HG02798 (cell line): ENCODE data around the gene ELL.
"Not testable (repeated sequence)": the region's sequence is repeated elsewhere in the genome, so short reads cannot be mapped to it uniquely, and the experiment has no call there.

Source experiments
- ATAC-seq: cut with Tn5 transposase; IDR thresholded peaks from one replicate; pipeline ENCODE4 v1.9.1; 2021; ENCODE audit warnings: mild to moderate bottlenecking; ENCODE audit not compliant: unreplicated experiment, poor library complexity

ELL gene

DNA sequence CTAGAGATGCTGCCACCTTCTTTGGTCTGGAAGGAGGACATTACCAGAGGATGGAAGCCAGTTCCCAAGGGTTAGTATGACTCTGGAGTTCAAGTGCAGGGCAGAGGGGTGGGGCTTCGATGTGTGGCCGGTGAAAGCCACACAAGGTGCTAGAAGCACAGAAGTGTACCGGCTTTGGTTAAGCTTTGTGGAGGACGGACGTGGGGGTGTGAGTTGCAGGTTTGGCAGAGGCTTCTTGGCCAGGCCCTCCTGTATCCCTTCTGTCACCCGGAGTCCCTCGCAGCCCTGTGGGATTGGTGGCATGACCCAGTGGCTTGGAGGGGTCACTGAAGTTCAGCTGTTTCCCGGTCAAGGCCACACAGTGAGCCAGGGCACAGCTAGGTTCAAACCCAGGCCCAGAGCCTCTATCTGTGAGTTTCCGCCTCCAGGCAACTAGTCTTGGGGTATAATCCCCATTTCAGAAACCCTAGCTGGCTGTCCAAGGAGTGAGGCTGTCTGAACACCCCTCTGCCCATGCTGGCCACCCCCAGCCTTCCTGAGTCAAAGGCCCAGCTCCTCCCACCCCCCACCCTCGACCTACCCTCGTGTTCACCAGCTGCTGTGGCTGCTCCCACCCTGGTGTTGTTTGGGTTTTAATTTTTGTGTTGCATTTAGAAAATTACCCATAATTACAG is 107.2 kb downstream of the ELL start:
- no peak for ATAC-seq

DNA sequence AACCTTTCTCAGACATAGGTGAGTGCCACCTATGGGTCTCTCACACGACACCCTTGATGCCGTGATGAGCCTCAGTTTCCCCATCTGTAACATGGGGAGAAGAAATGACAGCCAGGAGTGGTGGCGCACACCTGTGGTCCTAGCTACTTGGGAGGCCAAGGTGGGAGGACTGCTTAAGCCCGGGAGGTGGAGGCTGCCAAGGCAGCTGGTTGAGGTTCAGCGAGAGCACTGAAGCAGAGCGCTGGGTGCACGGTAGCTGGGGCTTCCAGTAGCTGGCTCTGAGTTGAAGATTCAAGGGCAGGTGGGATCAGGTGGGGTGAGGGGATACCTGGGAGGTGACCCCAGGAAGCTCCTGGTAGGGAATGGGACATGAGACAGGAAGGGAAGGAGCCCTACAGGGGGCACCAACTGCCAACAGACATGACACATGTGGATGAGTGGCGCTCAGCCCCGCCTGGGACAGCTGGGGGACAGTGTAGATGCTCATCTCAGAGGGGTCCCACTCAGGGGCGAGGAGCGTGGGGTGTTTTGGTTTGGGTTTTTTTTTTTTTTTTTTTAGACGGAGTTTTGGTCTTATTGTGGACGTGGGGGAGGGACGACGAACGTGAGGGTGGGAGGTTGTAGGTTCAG is 109.1 kb downstream of the ELL start:
- no peak for ATAC-seq

DNA sequence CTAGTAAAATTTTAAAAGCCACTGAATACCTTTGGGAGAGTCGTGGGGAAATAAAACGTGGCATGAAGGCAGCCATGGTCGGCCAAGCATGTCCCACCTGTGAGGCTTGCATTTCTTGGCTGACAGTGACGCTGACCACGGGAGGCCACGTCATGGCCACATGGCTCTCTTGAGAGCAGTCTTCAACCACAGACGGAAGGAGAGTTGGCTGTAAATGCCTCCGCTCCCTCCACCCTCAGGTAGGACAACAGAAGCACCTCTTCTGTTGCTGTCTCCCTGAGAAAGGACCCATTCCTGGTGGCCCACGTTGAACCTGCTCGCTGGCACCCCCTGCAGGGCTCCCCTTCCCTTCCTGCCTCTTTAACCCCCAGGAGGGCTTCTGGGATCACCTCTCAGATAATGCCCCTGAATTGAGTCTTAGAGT is 113.8 kb downstream of the ELL start:
- ATAC-seq = no peak

DNA sequence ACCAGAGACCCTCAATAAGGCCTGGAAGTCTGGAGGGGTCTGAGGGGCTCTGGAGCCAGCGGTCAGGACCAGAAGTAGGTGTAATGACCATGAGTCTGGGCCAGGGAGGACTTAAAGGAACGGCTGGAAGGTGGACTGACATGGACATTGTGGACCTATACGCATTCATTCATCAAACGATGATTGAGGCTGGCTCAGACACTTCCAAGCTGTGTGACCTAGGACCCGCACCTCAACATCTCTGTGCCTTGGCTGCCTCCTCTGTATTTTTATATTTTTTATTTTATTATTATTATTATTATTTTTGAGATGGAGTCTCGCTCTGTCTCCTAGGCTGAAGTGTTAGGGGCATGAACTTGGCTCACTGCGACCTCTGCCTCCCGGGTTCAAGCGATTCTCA is 115.1 kb downstream of the ELL start:
- no peak for ATAC-seq

- not testable (repeated sequence) for ATAC-seq
Observed at GRCh38 chr19:18405754-18406153, 116.1 kb downstream of the ELL start.

DNA sequence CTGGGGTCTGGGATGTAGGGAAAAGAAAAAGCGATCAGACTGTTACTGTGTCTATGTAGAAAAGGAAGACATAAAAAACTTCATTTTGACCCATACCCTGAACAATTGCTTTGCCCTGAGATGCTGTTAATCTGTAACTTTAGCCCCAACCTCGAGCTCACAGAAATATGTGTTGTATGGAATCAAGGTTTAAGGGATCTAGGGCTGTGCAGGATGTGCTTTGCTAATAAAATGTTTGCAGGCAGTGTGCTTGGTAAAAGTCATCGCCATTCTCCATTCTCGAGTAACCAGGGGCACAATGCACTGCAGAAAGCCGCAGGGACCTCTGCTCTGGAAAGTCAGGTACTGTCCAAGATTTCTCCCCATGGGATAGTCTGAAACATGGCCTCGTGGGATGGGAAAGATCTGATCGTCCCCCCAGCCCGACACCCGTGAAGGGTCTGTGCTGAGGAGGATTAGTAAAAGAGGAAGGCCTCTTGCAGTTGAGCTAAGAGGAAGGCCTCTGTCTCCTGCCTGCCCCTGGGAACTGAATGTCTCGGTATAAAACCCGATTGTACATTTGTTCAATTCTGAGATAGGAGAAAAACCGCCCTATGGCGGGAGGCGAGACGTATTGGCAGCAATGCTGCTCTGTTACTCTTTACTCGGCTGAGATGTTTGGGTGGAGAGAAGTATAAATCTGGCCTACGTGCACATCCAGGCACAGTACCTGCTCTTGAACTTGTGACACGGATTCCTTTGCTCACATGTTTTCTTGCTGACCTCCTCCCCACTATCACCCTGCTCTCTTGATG is 119.2 kb downstream of the ELL start:
- not testable (repeated sequence) for ATAC-seq

DNA sequence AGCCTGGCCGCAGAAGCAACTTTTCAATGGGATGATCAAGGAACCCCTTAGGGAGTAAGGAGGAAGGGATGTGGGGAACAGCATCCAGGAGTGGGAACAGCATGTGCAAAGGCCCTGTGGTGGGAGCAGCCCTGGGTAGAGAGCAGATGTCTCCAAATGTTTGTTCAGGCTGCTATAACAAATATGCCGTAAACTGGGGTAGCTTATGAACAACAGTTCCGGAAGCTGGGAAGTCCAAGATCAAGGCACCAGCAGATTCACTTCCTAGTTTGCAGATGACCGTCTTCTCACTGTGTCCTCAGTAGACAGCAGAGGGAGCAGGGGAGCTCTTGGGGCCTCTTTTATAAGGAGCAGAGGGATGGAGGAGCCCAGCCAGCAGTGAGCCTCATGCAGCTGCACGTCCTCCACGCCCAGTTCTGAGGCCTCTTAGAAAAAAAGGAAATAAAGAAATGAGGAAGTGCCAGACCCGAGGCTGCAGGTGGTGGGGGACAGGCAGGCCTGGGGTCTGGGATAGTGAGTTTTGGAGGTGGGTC is 120.2 kb downstream of the ELL start:
- ATAC-seq = no peak

DNA sequence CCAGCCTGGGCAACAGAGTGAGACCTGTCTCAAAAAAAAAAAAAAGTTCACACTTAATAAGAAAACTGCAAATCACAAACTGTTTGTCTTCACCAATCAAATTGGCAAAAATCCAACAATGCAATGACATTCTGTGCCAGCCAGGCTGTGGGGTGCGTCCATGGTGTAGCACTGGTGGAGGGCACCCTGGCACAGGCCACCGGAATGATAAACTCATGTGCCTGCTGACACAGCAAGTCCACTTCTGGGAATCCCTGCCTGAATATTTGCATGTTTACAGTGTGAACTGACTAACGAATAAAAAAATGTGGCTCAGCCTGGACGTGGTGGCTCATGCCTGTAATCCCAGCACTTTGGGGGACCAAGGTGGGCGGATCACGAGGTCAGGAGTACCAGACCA is 122.9 kb downstream of the ELL start:
- ATAC-seq = no peak

- ATAC-seq = no peak
Observed at GRCh38 chr19:18397242-18398202, 124.3 kb downstream of the ELL start, which contains the start of gene LRRC25. Gene LRRC25, minus strand, starts transcription at chr19:18397622. Its CDS starts 659 bp downstream, at chr19:18396963.

- no peak for ATAC-seq
Observed at GRCh38 chr19:18396471-18397241, 125.2 kb downstream of the ELL start.

DNA sequence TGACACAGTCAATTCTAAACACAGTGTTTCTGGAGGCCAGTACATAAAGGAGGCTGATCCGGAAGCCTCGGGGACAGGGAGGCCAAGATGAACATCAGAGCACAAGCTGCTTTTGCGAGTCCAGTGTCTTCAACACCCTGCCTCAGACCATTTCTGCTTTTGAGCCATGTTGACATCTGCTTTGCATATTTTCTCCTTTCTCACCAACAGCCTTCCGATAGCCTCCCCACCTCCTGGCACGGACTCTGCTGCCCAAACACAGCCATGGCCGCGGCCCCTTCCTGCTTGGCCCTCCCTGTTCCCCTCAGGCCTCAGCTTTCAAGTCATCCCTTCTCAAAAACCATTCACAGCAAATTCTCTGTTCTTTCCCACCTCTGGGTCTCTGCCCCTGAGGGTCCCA is 128.0 kb downstream of the ELL start:
- ATAC-seq = no peak

- ATAC-seq = no peak
Observed at GRCh38 chr19:18392926-18393325, 128.9 kb downstream of the ELL start.
